Prostate gland (tissue), 2 donors: ENCODE data around the gene FGG. TPM values are rescaled to one million over a fixed set of nuclear protein-coding genes. Genes with fewer than 3 reads are reported as not detected.
"Not testable (repeated sequence)": the region's sequence is repeated elsewhere in the genome, so short reads cannot be mapped to it uniquely, and the experiment has no call there.

Experiments used
- DNase-seq: peaks from one replicate; pipeline ENCODE4 v3.0.0-alpha.2; 2019; ENCODE audit warnings: low spot score
- H3K27ac ChIP-seq, 2 donors: fragments of 200-600 bp; sonication (generic); 2 replicates each; pipeline ENCODE4 v1.5.1; 2017 to 2019
- H3K27me3 ChIP-seq: fragments of 200-600 bp; sonication (generic); replicated peaks from 2 replicates; pipeline ENCODE4 v1.5.1; 2019; ENCODE audit not compliant: insufficient read depth
- H3K36me3 ChIP-seq, 2 donors: fragments of 200-600 bp; sonication (generic); 1 replicate in 1 of 2; 2 replicates in 1 of 2; pipeline versions ENCODE4 v1.5.1 to v1.8.1; 2017 to 2019
- H3K4me1 ChIP-seq: fragments of 200-600 bp; sonication (generic); replicated peaks from 2 replicates; pipeline ENCODE4 v1.5.1; 2019
- H3K4me3 ChIP-seq, 2 donors: fragments of 200-600 bp; sonication (generic); 2 replicates each; pipeline ENCODE4 v1.5.1; 2017 to 2019
- H3K9me3 ChIP-seq: fragments of 200-600 bp; sonication (generic); 2 replicates; pipeline ENCODE4 v1.5.1; 2017
- CTCF ChIP-seq, 4 experiments: fragments of 200-600 bp in 2 of 4; fragments of 450-650 bp in 2 of 4; sonication (generic) in 2 of 4; IDR thresholded peaks; 1 replicate in 3 of 4; 2 replicates in 1 of 4; pipeline ENCODE4 v1.5.1; 2016 to 2019; ENCODE audit warnings: antibody characterized with exemption in 4 of 4, mild to moderate bottlenecking in 2 of 4, moderate library complexity in 2 of 4
- POLR2A ChIP-seq: fragments of 450-650 bp; IDR thresholded peaks from one replicate; pipeline ENCODE4 v1.6.1; 2016; ENCODE audit warnings: antibody characterized with exemption, mild to moderate bottlenecking
- POLR2AphosphoS5 ChIP-seq: sonication (generic); formaldehyde crosslinking; IDR thresholded peaks from one replicate; pipeline ENCODE4 v1.6.1; 2017; ENCODE audit warnings: antibody characterized with exemption
- WGBS: methylation state at CpG from one replicate; pipeline ENCODE4 v1.1.5; 2018; 5-methylcytosine and 5-hydroxymethylcytosine counted together
- intact Hi-C: fragments of 100-400 bp; cut with DNase I; formaldehyde crosslinking; loops from one replicate; pipeline ENCODE4 v1.14.2; 2022
- total RNA-seq, 2 donors: library from RNA; depleted of rRNA; stranded (reverse); fragments of >200 nt; gene quantifications; one replicate each; pipeline ENCODE4 v1.1.0, GENCODE V29; 2016

FGG gene
- total RNA-seq, 2 donors from 2014 or later = not detected

- Histone ChIP-seq H3K27me3 (no peaks in the 10 kb centered on the region), H3K4me1 (no peaks in the 10 kb centered on the region), H3K9me3 (no peaks in the 10 kb centered on the region), H3K36me3 (no peaks in the 10 kb centered on the region), H3K4me3 (no peak overlapping the region), H3K27ac (no peak overlapping the region)
- intact Hi-C loops = no loop called here
- 74% methylated on average over 1 of the region's 1 CpG for WGBS
- no peak for DNase-seq
- TF ChIP-seq CTCF (IDR thresholded peaks at IDR 0.05) (no peak), POLR2AphosphoS5 (no peak), POLR2A (no peak)
These were observed 9.9 kb downstream of the FGG start for GRCh38 chr4:154602404-154603020.

DNA sequence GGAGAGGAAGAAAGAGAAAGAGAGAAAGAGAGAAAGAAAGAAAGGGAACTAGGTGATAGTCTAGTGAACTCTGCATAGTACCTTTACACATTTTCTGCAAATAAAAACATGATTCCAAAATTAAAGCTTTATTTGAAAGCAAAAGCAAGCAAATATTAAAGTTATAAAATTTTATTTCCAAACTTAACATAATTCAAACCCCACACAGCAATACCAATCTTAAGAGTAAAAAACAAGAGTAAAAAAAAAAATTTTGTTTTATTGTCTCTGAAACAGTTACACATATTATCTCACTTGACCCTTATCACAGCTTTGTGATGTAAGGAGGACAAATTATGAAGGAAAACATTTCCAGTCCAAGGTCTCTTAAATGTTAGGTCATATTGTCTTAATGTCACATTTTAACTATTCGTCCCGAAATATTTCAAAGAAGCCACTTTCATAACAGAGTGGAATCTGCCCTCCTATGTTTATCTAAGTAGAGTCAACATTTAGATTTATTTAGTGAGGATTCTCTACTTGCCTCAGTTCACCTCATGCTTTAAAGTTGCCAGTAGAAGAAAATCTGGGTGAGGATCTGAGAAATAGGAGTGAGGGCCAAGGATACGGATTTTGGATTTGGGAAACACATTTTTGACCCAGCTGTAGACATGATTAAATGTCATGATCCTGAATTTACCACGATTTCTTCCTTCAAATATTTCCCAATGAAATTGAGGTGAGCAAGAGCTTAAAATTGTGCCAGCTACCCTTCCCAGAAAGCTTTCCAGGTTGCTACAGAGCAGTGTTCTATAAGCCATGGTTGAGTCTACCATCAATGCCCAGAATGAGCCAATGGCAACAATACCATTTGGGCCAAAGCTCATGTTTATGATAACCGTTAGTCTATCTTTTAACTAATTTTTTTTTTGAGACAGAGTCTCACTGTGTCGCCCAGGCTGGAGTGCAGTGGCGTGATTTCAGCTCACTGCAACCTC is 14.4 kb downstream of the FGG start:
- Histone ChIP-seq H3K36me3 (no peaks in the 10 kb centered on the region), H3K4me1 (no peaks in the 10 kb centered on the region), H3K9me3 (no peaks in the 10 kb centered on the region), H3K27ac (no peak overlapping the region), H3K4me3 (no peak overlapping the region), H3K27me3 (no peaks in the 10 kb centered on the region)
- intact Hi-C loops = no loop called here
- TF ChIP-seq POLR2AphosphoS5 (no peak), POLR2A (no peak), CTCF (IDR thresholded peaks at IDR 0.05) (no peak)
- no peak for DNase-seq
- 77% methylated on average over 7 of the region's 7 CpGs for WGBS

DNA sequence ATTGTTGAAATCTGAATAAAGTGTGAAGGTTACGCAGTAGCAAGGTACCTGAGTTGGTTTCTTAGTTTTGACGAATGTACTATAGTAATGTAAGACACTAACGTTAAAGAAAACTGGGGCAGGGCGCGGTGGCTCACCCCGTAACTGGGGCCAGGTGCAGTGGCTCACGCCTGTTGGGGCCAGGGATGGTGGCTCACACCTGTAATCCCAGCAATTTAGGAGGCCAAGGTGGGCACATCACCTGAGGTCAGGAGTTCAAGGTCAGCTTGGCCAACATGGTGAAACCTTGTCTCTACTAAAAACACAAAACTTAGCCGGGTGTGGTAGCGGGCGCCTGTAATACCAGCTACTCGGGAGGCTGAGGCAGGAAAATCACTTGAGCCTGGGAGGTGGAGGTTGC is 15.2 kb downstream of the FGG start:
- intact Hi-C loops, H3K9me3 ChIP-seq, H3K36me3 ChIP-seq, H3K27ac ChIP-seq, H3K27me3 ChIP-seq, H3K4me3 ChIP-seq, H3K4me1 ChIP-seq, DNase-seq: not testable (repeated sequence)
- 87% methylated on average over 11 of the region's 11 CpGs for WGBS

GRCh38 chr4:154595807-154596206 is 16.6 kb downstream of the FGG start:
- intact Hi-C loops = no loop called here
- DNase-seq = no peak
- Histone ChIP-seq H3K27me3 (no peaks in the 10 kb centered on the region), H3K4me3 (no peak overlapping the region), H3K4me1 (no peaks in the 10 kb centered on the region), H3K9me3 (no peaks in the 10 kb centered on the region), H3K36me3 (no peaks in the 10 kb centered on the region), H3K27ac (no peak overlapping the region)
- TF ChIP-seq CTCF (IDR thresholded peaks at IDR 0.05) = no peak
- no peak for TF ChIP-seq POLR2AphosphoS5
- TF ChIP-seq POLR2A = no peak

DNA sequence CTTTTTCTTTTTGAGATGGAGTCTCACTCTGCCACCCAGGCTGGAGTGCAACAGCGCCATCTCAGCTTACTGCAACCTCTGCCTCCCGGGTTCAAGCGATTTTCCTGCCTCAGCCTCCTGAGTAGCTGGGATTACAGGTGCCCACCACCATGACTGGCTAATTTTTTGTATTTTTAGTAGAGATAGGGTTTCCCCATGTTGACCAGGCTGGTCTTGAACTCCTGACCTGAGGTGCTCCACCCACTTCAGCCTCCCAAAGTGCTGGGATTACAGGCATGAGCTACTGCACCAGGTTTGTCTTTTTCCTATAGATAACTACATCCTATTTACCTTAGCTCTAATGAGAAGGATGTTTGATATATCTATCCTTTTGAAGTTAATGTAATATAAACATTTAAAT is 18.1 kb downstream of the FGG start:
- H3K27me3 ChIP-seq, H3K4me3 ChIP-seq, DNase-seq, H3K27ac ChIP-seq, H3K4me1 ChIP-seq, intact Hi-C loops, H3K36me3 ChIP-seq, H3K9me3 ChIP-seq: not testable (repeated sequence)
- WGBS = 94% methylated on average over 3 of the region's 3 CpGs
